Measurements from ENCODE around the gene THAP8. TPM values are rescaled to one million over a fixed set of nuclear protein-coding genes. Genes with fewer than 3 reads are reported as not detected.

THAP8 gene
- total and polyA plus RNA-seq, 5 donors: 1.6 to 6.6 (median 4.4) TPM

GRCh38 chr19:36090910-36091695 is 37.0 kb upstream of the THAP8 start:
- intact Hi-C loops (cut with DNase I): no loop called here
- Histone ChIP-seq H3K9me3 (ENCODE audit: control insufficient read depth, low read length) (no peaks in the 10 kb centered on the region), H3K4me1 (ENCODE audit: control insufficient read depth, insufficient read depth, low read length) (peaks cover 2% of the 10 kb centered on the region), H3K27ac (ENCODE audit: low read length) (no peak overlapping the region), H3K4me3 (ENCODE audit: low read length) (no peak overlapping the region), H3K27me3 (ENCODE audit: control insufficient read depth, insufficient read depth) (no peaks in the 10 kb centered on the region)
- DNase-seq: no peak
- ATAC-seq: no peak
- WGBS: 94% methylated on average over 13 of the region's 13 CpGs

- Histone ChIP-seq H3K27ac (ENCODE audit: low read length) (no peak overlapping the region), H3K4me3 (ENCODE audit: low read length) (no peak overlapping the region), H3K9me3 (ENCODE audit: control insufficient read depth, low read length) (no peaks in the 10 kb centered on the region), H3K27me3 (ENCODE audit: control insufficient read depth, insufficient read depth) (no peaks in the 10 kb centered on the region), H3K4me1 (ENCODE audit: control insufficient read depth, insufficient read depth, low read length) (peaks cover 2% of the 10 kb centered on the region)
- DNase-seq (no peak), ATAC-seq (no peak)
- WGBS: 98% methylated on average over 5 of the region's 5 CpGs
- intact Hi-C loops (cut with DNase I): no loop called here
Observed at GRCh38 chr19:36089847-36090246, 35.8 kb upstream of the THAP8 start.

GRCh38 chr19:36086326-36086725 is 32.2 kb upstream of the THAP8 start:
- WGBS: over 99% methylated on average over 9 of the region's 9 CpGs
- Histone ChIP-seq H3K27ac (ENCODE audit: low read length) (no peak overlapping the region), H3K4me3 (ENCODE audit: low read length) (no peak overlapping the region), H3K4me1 (ENCODE audit: control insufficient read depth, insufficient read depth, low read length) (no peaks in the 10 kb centered on the region), H3K27me3 (ENCODE audit: control insufficient read depth, insufficient read depth) (no peaks in the 10 kb centered on the region), H3K9me3 (ENCODE audit: control insufficient read depth, low read length) (no peaks in the 10 kb centered on the region)
- ATAC-seq (no peak), DNase-seq (no peak)
- intact Hi-C loops (cut with DNase I): no loop called here

GRCh38 chr19:36084231-36085009 is 30.3 kb upstream of the THAP8 start:
- Histone ChIP-seq H3K4me1 (ENCODE audit: control insufficient read depth, insufficient read depth, low read length) (no peaks in the 10 kb centered on the region), H3K4me3 (ENCODE audit: low read length) (no peak overlapping the region), H3K9me3 (ENCODE audit: control insufficient read depth, low read length) (no peaks in the 10 kb centered on the region), H3K27ac (ENCODE audit: low read length) (no peak overlapping the region), H3K27me3 (ENCODE audit: control insufficient read depth, insufficient read depth) (no peaks in the 10 kb centered on the region)
- no peak for ATAC-seq
- intact Hi-C loops (cut with DNase I): no loop called here
- 92% methylated on average over 12 of the region's 12 CpGs for WGBS
- no peak for DNase-seq

- intact Hi-C loops (cut with DNase I): no loop called here
Observed at GRCh38 chr19:36082916-36083315, 28.8 kb upstream of the THAP8 start.

DNA sequence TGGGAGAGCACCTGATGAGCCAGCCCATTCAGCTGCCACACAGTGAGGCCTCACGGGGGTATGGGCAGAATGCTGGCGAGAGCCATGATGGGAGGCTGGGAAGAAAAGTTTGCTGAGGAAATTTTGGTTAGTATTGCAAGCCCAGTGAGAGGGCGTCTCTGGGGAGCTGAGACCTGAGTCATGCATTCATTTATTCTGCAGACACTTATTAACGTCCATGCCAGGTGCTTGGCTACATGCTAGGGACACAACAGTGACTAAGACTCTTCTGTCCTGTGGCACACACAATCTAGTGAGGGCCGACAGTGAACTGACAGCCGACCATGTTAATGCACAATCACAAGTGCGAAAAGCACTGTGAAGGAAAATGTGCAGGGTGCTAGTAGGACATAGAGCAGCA is 27.8 kb upstream of the THAP8 start:
- 91% methylated on average over 7 of the region's 7 CpGs for WGBS
- no peak overlapping the region for H3K4me3 ChIP-seq (ENCODE audit: low read length)
- H3K4me1 ChIP-seq (ENCODE audit: control insufficient read depth, insufficient read depth, low read length): no peaks in the 10 kb centered on the region
- intact Hi-C loops (cut with DNase I): no loop called here
- no peak overlapping the region for H3K27ac ChIP-seq (ENCODE audit: low read length)
- H3K27me3 ChIP-seq (ENCODE audit: control insufficient read depth, insufficient read depth): no peaks in the 10 kb centered on the region
- DNase-seq (no peak), ATAC-seq (no peak)
- H3K9me3 ChIP-seq (ENCODE audit: control insufficient read depth, low read length): no peaks in the 10 kb centered on the region

More at GRCh38 chr19:36082916-36083315, 28.8 kb upstream of the THAP8 start:
- Histone ChIP-seq H3K4me3 (ENCODE audit: low read length) (no peak overlapping the region), H3K27ac (ENCODE audit: low read length) (no peak overlapping the region), H3K27me3 (ENCODE audit: control insufficient read depth, insufficient read depth) (no peaks in the 10 kb centered on the region), H3K9me3 (ENCODE audit: control insufficient read depth, low read length) (no peaks in the 10 kb centered on the region), H3K4me1 (ENCODE audit: control insufficient read depth, insufficient read depth, low read length) (no peaks in the 10 kb centered on the region)
- 95% methylated on average over 13 of the region's 13 CpGs for WGBS
- DNase-seq: no peak
- ATAC-seq: no peak

GRCh38 chr19:36081385-36081784 is 27.3 kb upstream of the THAP8 start:
- intact Hi-C loops (cut with DNase I): no loop called here
- Histone ChIP-seq H3K9me3 (ENCODE audit: control insufficient read depth, low read length) (no peaks in the 10 kb centered on the region), H3K27me3 (ENCODE audit: control insufficient read depth, insufficient read depth) (no peaks in the 10 kb centered on the region), H3K27ac (ENCODE audit: low read length) (no peak overlapping the region), H3K4me3 (ENCODE audit: low read length) (no peak overlapping the region), H3K4me1 (ENCODE audit: control insufficient read depth, insufficient read depth, low read length) (no peaks in the 10 kb centered on the region)
- DNase-seq (no peak), ATAC-seq (no peak)
- whole genome bisulfite sequencing: 74% methylated on average over 3 of the region's 3 CpGs

GRCh38 chr19:36079389-36079945 is 25.4 kb upstream of the THAP8 start:
- Histone ChIP-seq H3K27me3 (ENCODE audit: control insufficient read depth, insufficient read depth) (no peaks in the 10 kb centered on the region), H3K9me3 (ENCODE audit: control insufficient read depth, low read length) (no peaks in the 10 kb centered on the region), H3K27ac (ENCODE audit: low read length) (no peak overlapping the region), H3K4me3 (ENCODE audit: low read length) (no peak overlapping the region), H3K4me1 (ENCODE audit: control insufficient read depth, insufficient read depth, low read length) (no peaks in the 10 kb centered on the region)
- no peak for DNase-seq
- WGBS: 93% methylated on average over 3 of the region's 3 CpGs
- intact Hi-C loops (cut with DNase I): no loop called here
- no peak for ATAC-seq

DNA sequence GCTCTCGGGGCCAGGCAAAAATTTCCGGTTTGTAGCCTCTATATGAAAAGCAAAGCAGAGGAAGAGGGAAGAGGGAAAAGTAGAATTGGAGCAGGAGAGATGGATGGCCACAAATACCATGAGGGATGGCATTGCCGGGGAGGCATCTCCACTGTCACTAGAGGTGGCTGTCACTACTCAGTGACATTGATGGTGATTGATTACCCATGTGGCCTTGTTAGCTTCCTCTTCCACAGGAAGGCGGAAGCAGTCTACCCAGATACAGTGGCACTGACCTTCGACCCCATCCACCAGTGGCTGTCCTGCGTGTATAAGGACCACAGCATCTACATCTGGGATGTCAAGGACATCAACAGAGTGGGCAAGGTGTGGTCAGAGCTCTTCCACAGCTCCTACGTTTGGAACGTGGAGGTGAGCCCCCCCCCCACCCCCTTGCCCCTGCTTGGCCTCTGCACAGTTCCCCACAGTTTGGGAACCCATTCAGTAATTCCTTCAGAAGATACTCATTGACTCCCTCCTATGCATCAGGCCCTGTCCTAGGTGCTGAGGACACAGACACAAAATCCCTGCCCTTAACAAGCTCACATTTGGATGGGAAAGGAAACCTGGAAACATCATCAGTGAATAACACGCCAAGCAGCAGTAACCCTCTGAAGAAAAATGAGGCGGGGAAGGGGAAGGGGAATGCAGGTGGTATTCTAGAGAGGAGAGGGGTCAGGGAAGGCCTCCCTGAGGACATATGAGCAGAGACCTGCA is 19.2 kb upstream of the THAP8 start:
- no peak overlapping the region for H3K4me3 ChIP-seq (ENCODE audit: low read length)
- 86% methylated on average over 10 of the region's 10 CpGs for WGBS
- no peaks in the 10 kb centered on the region for H3K27me3 ChIP-seq (ENCODE audit: control insufficient read depth, insufficient read depth)
- DNase-seq (no peak), ATAC-seq (no peak)
- H3K4me1 ChIP-seq (ENCODE audit: control insufficient read depth, insufficient read depth, low read length): no peaks in the 10 kb centered on the region
- no peaks in the 10 kb centered on the region for H3K9me3 ChIP-seq (ENCODE audit: control insufficient read depth, low read length)
- H3K27ac ChIP-seq (ENCODE audit: low read length): no peak overlapping the region
- intact Hi-C loops (cut with DNase I): no loop called here

DNA sequence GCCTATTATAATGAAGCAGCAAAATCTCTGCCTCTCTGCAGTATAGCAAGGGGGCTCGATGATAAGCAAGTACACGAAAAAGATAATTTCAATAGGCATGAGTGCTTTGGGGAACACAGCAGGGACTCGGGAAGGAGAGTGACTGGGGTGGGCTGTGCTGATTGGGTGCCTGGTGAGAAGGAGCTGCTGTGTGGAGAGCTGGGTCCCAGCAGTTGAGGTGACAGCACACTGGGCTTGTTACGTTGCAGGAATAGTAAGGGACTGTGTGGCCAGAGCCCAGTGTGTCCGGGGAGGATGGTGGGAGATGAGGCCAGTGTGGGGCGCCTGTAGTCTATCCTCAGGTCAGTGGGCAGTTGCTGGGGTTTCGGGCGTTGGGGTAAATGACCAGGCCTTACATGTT is 18.0 kb upstream of the THAP8 start:
- Histone ChIP-seq H3K27ac (ENCODE audit: low read length) (no peak overlapping the region), H3K9me3 (ENCODE audit: control insufficient read depth, low read length) (no peaks in the 10 kb centered on the region), H3K4me1 (ENCODE audit: control insufficient read depth, insufficient read depth, low read length) (no peaks in the 10 kb centered on the region), H3K27me3 (ENCODE audit: control insufficient read depth, insufficient read depth) (no peaks in the 10 kb centered on the region), H3K4me3 (ENCODE audit: low read length) (no peak overlapping the region)
- ATAC-seq (peak; percentile 31 to 52), DNase-seq (no peak)
- 81% methylated on average over 8 of the region's 8 CpGs for WGBS
- intact Hi-C loops (cut with DNase I): no loop called here
